Activated naive CD4-positive, alpha-beta T cell treated with Interleukin-2 at 50 U/mL for 16 hours (primary cell): ENCODE data around the gene CFAP20DC.
"Not testable (repeated sequence)": the region's sequence is repeated elsewhere in the genome, so short reads cannot be mapped to it uniquely, and the experiment has no call there.

Experiments
- DNase-seq: peaks from one replicate; pipeline ENCODE4 v3.0.0-alpha.2; 2020

The CFAP20DC gene

DNA sequence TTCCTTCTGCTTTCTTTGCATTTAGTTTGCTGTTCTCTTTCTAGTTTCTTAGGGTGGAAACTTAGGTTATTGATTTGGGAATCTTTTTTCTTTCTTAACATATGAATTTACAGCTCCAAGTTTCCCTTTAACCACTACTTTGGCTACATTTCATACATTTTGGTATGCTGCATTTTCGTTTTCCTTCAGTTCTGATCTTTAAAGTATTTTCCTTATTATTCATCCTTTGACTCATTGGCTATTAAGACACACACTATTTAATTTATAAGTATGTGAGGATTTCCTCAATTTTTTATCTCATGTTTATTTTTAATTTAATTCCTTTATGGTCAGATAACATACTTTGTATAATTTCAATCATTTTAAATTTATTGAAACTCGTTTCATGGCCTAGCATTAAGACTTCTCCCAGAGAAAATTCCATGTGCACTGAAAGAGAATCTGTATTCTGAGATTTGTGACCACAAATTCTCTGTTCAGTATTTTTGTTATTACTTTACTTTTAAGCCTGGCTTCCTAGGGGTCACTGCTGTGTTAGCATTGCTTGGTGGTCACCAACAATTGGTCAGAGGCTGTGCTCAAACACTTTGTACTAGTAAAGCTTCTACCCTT lies 87.7 kb downstream of the CFAP20DC start:
- no peak for DNase-seq

DNA sequence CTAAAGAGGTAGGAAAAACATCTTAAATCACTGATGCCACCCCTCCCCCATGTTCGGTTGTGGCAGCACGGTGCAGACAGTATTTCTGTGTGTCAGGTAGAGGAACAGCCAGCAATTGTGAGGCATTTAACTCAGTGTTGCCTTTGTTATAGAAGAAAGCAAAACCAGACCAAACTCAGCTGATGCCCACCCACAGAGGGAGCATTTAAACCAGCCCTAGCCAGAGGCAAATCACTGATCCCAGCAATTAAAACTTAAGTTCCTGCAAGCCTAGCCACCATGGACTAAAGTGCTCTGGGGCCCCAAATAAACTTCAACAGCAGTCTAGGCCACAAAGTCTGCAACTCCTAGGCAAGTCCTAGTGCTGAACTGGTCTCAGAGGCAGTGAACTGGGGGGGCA lies 94.5 kb downstream of the CFAP20DC start:
- no peak for DNase-seq

DNA sequence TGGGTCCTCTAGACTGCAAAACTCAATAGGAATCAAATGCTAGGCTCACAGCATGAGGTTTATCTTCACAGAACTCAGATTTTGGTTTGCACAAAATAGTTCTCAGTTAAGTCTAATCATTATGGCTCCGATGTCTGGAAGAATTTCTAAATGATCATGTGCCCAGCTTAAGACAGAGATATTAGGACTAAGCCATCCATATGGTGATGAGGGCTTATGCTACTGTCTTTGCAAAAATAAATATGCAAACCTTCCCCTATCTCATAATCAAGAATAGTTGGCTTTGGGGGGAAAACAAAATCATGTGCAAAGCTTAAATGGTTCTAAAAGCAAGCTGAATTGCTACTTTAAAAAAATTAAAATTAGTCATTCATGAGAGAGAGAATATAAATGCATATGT lies 96.5 kb downstream of the CFAP20DC start:
- no peak for DNase-seq

DNA sequence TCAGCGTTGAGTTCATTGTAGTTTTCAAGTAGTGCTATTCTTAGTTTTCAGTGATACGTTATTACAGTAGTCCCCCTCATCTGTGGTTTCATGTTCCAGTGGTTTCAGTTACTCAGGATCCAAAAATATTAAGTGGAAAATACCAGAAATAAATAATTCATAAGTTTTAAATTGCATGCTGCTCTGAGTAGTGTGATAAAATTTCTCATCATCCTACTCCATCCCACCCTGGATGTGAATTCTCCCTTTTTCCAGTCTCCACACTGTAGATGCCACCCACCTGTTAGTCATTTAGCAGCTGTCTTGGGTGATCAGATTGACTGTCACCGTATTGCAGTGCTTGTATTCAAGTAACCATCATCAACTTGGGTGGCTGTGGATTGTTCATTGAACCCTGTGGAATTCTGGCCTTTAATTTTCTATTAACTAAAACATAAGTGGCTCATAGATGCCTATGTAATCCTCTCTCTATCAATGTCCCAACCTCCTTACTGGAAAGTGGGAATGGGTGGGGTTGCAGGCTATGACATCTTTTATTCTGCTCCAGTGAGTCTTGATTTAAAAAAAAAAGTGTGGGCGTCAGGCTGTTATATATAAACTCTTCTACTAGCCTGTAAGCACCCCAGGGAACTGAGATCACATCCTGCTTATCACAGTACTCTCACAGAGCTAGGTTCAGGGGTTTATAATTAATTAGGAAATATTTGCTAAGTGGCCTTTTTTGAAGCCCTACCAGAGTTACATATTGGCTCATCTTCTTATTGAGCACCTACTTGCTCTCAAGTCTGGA lies 97.5 kb downstream of the CFAP20DC start:
- no peak for DNase-seq

DNA sequence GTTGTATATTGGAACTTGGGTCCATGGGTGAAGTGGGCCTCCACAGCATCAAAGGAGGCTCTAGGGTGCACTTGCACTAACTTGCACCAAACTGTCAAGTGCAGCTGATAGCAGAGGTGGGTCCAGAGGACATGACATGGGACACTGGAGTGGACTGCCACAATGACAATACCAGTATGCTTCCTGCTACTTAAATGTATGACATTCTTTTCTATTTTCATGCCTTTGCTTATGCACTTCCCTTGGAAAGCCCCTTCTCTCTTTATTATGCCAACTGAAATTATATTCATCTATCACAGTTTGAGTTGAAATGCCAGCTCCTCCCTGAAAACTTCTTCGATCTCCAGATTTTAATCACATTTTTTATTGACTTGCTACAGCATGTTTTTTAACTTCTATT lies 101.8 kb downstream of the CFAP20DC start:
- DNase-seq: no peak

DNA sequence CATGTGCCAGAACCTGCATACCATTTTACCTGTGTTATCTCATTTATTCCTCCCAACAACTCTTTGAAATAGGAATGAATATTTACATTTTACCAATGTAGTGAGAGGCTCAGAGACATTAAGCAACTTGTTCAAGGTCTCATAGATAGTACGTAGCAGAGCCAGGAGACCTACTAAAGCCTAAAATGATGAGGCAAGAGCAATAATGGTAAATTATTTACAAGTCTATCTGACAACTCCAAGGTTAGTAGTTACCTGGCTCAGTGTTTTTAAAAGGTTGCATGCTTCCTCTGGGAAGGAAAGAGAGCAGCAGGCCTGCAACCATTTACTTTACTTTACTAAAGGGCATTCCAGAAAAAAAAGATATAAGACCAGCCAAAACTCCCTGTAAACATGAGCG lies 103.0 kb downstream of the CFAP20DC start:
- DNase-seq: no peak

DNA sequence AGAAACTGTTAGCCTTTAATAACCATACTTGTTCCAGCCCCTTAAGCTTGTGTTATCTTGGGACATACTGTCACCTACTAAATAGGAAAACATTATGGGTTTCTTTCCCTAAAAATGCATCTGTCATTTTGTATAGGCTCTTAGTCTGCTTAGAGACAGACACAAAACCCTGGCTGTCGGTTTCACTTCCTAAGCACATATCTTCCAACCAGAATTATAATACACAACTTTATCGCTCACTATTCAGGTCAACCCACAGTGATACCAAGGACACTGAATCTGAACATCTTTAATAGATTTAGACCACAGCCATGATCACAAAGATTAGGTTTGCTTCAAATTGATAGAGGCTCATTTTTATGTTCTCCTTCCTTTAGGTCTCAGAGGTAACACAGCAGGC lies 111.8 kb downstream of the CFAP20DC start:
- DNase-seq: no peak

DNA sequence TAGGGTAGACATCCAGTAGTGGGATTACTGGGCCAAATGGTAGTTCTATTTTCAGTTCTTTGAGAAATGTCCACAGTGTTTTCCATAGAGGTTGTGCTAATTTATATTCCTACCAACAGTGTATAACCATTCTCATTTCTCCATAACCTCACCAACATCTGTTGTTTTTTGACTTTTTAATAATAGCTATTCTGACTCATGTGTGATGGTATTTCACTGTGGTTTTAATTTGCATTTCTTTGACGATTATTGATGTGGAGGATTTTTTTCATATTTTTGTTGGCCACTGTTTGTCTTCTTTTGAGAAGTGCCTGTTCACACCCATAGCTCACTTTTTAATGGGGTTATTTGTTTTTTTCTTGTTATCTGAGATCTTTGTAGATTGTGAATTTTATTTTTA lies 125.2 kb downstream of the CFAP20DC start:
- no peak for DNase-seq

DNA sequence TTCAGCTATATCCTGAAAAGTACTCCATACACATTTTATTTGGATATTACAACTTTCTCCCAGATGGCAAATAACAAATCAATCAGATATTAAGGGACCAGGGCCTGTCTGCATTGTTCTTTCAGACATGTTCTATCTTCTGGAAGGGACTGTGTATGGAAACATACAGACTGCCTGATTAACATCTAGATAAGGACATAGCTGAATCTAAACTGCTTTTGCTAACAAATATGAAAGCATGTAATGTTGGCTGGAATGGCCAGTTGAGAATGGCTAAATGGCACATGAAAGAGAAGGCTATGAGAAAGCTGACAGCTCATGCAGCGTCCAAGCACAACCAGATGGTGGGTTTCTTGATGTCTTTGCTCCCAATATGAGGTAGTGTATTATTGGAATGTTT lies 149.4 kb downstream of the CFAP20DC start:
- no peak for DNase-seq

DNA sequence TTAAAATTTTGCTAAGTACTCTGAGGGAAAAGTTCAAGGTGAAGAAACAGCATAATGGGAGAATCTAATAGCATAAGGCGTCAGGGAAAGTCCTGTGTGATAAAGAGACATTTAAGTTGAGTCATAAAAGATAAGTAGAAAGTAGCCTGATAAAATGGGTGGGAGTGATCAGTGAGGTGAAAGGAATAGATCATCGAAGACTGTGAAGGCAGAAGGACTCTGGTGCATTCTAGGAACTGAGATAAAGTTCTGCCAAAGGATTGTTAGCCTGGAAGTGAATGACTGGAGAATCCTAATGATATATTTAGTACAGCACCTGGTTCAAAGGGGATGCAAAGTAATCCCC lies 149.9 kb downstream of the CFAP20DC start:
- no peak for DNase-seq

DNA sequence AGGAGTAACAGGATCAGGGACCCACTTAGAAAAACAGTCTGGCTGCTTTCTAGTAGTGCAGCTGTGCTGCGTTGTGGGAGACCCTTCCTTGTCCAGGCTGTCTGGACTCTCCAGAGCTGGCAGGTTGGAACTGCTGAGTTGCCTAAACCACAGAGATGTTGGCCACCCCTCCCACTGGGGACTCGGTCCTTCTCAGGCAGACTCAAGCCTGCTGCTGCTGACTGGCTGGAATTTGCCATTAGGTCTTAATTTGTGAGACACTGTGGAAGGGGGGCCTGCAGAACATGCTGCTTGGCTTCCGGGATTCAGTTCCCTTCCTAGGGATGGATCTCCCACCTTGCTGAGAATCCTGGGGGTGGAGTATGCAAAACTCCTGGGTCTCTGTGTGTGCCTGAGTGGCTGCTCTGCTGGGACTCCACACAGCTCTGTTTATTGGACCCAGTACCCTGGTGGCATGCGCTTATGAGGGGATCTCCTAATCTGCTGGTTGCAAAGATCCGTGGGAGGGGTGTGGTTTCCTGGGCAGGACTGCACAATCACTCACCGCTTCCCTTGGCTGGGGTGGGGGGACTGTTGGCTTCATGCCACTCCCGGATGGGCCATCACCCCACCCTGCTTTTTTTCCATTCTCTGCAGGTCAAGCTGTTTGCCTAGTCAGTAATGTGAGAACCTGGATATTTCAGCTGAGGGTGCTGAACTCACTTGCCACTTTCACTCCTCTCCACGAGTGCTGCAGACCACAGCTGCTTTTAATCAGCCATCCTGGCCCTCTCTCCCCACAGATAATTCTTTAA lies 150.5 kb downstream of the CFAP20DC start:
- peak; percentile 35 for DNase-seq

DNA sequence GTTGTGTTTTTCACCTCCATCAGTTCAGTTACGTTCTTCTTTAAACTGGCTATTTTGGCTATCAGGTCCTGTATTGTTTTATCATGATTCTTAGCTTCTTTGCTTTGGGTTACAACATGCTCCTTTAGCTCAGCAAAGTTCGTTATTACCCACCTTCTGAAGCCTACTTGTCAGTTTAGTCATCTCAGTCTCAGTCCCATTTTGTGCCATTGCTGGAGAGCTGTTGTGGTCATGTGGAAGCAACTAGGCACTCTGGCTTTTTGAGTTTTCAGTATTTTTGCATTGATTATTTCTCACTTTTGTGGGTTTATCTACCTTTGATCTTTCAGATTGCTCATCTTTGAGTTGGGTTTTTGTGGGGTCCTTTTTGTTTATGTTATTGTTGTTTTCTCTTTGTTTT lies 151.3 kb downstream of the CFAP20DC start:
- DNase-seq: no peak

DNA sequence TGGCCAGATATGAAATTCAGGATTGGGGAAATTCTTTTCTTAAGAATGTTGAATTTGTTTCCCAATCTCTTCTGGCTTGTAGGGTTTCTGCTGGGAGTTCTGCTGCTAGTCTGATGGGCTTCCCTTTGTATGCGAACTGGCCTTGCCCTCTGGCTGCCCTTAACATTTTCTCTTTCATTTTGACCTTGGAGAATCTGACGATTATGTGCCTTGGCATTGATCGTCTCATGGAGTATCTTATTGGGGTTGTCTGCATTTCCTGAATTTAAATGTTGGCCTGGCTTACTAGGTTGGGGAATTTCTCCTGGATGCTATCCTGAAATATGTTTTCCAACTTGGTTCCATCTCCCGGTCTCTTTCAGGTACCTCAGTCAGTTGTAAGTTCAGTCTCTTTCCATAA lies 152.2 kb downstream of the CFAP20DC start:
- DNase-seq: no peak

DNA sequence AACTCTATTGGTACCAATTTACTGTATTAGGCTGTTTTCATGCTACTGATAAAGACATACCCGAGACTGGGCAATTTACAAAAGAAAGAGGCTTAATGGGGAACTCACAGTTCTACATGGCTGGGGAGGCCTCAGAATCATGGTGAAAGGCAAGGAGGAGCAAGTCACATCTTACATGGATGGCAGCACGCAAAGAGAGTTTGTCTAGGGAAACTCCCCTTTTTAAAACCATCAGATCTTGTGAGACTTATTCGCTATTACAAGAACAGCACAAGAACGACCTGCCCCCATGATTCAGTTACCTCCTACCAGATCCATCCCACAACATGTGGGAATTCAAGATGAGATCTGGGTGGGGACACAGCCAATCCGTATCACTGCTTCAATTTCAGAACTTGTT lies 154.1 kb downstream of the CFAP20DC start:
- not testable (repeated sequence) for DNase-seq

DNA sequence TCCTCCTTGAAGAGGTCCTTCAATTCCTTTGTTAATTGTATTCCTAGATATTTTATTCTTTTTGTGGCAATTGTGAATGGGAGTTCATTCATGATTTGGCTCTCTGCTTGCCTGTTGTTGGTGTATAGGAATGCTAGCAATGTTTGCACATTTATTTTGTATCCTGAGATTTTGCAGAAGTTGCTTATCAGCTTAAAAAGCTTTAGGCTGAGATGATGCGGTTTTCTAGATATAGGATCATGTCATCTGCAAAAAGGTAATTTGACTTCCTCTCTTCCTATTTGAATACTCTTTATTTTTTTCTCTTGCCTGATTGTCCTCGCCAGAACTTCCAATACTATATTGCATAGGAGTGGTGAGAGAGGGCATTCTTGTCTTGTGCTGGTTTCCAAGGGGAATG lies 157.3 kb downstream of the CFAP20DC start:
- not testable (repeated sequence) for DNase-seq

DNA sequence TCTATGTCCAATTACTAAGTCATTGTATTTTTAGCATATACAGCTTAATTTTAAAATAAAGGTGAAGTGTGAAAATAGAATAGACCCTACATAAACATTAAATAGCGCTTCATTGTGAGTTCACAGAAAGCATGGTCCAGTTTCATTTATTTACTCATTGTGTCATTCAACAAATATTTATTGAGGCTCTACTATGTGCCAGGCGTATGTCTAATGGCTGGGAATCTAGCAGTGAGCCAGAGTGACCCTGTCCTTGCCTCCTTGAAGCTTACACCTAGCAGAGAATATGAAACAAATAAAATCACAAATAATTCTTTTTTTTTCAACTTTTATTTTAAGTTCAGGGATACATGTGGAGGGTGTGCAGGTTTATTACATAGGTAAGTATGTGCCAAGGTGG lies 161.7 kb downstream of the CFAP20DC start:
- no peak for DNase-seq

DNA sequence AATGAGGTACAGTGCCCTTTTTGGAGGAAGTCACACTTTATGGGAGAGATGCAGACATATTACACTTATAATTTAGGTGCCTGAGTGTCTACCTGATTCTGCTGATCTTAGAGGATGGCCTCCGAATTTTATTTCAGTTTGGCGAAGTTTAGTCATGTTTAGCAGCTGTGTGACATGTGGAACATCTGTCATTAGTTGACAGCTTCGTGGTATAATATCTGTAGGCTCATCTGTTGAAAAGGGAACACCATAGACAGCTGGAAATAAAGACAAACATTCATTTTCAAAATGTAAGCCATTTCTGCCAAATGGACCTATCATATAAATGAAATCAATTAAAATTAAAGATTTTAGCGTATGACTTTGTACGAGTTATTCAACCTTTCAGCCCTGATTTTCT lies 165.4 kb downstream of the CFAP20DC start:
- no peak for DNase-seq

DNA sequence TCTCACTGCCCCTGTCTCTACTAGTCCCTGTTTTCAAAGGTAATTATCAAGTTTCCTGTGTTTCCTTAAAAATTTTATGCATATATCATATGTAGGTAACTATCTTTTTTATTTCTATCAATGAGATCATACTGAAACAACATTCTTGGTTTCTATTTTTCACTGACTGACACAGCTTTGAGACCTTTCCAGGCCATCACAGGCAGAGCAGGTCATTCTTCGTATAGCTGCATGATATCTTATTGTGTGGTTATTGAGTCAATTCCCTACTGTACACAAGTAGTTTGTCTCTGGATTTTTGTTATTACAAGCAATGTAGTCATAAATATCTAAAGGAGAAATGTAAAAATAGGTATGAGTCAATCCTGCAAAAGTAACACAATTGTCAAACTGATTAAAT lies 169.6 kb downstream of the CFAP20DC start:
- DNase-seq: no peak

DNA sequence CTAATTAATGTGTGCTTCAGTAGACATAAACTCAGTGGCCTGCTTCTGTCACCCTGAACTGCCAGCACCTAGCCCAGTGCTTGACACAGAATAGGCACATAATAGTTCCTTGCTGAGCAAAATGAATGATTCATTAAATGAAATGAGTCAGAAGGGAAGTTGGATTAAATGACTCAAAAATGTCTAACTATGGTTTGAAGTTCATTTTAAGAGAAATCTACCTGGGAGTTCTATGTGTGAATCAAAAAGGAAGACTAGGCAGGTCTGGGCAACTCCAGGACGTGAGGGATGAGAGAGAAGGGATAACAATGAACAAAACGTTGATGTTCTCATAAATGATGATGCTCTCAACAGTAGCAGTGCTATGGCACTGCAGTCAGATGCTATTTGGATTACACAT lies 175.0 kb downstream of the CFAP20DC start:
- no peak for DNase-seq

DNA sequence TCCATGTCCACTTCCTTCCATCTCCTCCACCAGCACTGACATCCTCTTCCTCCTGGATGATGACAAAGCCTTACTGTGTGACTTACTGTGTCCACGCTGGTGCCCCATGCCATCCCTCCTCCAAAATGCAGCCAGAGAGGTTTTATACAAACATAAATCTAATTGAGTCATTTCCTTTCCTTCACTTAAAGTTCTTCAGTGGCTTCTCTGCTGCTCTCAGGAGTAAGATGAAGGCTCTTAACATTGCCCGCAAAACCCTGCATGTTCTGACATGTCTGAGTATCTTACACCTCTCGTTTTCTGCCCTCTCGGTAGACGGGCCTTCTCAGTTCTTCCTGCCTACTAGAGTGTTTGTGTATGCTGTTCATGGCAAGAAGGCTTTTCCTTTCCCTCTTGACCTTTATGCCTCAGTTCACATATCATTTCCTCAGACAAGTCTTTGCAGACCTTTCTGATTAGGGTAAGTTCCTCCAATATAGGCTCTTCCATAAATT lies 175.5 kb downstream of the CFAP20DC start:
- no peak for DNase-seq

DNA sequence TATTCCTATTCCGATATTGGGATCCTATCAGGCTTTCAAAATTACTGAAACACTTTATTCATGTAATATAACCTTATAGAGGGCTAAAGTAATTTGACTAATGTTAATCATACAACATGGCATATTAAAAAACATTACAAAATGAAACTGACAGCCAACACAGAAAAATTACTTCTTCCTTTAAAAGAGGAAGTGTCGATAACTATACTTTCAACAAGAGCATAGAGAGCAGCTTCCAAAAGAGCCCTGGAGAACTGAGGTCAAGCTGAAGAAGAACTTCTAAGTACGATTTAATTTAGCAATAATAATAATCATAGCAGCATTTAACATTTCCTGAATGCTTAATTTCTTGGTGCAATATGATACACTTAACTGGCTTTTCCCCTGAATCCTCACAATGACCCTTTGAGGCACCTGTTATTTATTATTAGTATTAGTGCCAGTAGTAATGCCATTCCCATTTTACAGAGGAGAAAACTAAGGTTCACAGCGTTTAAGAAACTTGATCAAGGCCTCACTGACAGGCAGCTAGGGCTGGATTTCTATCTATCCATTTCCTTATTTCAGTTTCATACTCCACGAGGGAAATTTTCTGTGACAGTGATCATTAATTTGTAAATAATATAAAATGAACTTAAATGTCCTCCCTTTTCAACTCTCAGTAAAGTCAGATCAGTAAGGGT lies 181.6 kb downstream of the CFAP20DC start:
- no peak for DNase-seq

DNA sequence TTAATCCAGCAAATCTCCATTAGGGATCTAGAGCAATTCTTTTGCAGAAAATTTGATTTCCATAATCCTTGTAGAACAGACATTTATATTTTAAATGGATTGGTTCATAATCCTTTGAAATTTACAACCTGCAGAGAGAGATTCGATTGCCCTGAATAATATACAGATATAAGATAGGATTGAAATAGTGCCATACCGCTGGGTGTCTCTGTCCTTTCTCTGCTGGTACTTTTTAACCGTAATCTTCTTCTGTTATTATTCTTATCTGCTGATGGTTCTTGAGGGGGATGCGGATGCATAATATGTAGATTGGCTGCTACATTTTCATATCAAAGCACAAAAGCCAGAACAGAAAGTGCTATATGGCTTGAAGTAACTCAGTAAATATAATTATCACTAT lies 182.2 kb downstream of the CFAP20DC start:
- no peak for DNase-seq

DNA sequence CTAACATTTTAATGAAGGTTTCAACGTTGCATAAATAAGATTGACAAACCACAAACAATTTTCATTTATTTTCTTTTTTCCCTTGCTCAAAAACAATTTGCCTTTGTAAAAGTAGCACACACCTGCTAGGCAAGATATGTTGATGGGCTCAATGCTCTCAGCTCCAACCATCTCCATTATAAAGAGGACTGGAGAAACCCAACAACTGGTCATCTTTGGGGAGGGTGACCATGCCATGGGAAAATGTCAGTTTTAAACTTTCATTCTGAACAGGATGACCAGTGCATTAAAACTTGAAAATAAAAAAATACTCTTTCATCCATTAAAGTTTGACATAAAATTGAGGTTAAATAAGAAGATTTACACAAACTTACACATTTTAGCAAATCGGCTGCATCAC lies 183.7 kb downstream of the CFAP20DC start:
- no peak for DNase-seq
